Endothelial cell of hepatic sinusoid (primary cell): ENCODE results near the gene PCBP4.
"Not testable (repeated sequence)": the region's sequence is repeated elsewhere in the genome, so short reads cannot be mapped to it uniquely, and the experiment has no call there.

Experiments used
- in situ Hi-C: cut with HindIII; loops from 2 replicates; pipeline ENCODE4 v1.10.0; 2017; ENCODE audit warnings: low sequenced_read_pairs

PCBP4 gene

GRCh38 chr3:51928981-51929380 is 38.3 kb downstream of the PCBP4 start:
- in situ Hi-C loops, result not testable (repeated sequence)

DNA sequence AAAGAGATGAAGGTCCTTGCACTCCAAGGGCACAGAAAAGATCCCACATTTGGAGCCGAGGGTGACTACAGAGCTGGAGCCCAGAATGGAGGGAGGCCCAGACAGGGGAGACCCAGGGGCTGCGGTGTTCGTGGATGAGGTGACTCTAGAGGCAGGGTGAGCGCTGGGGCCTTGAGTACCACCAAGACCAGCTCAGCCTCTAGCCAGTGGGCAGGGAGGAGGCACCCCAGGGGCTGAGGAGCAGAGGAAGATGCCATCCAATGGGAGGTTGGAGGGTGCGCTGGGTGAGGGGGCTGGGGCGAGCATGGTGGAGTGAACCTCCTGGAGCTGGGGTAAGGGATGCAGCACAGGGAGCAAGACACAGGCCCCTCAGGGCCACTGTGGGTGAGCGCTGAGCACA is 38.8 kb downstream of the PCBP4 start:
- in situ Hi-C loops, result no loop called here

GRCh38 chr3:51927061-51927977 is 39.9 kb downstream of the PCBP4 start:
- in situ Hi-C loops, result no loop called here

- in situ Hi-C loops, result no loop called here
Observed at GRCh38 chr3:51921081-51921578, 46.1 kb downstream of the PCBP4 start.

- in situ Hi-C loops, result no loop called here
Observed at GRCh38 chr3:51916418-51916817, 50.8 kb downstream of the PCBP4 start.

DNA sequence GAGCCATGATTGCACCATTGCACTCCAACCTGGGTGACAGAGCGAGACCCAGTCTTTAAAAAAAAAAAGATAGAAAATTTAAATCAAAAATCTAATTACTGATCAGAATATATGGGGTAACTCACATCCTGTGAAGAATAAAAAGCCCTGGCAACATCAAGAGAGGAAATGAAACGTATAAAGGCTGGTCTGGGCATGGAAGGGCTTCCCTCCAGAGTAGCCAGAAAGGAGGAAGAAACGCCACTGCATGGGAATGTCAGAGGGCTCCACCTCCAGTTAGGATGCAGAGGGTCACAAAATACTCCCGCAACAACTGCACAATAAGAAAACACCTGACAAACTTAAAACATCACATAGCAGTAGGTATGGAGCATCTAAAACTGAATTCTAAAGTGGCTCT is 59.2 kb downstream of the PCBP4 start:
- in situ Hi-C loops, result no loop called here
